Kidney (tissue), 14 donors: ENCODE results near the gene MYCBP2. TPM values are rescaled to one million over a fixed set of nuclear protein-coding genes. Genes with fewer than 3 reads are reported as not detected.

ENCODE experiments used
- DNase-seq, 5 donors: peaks; one replicate each; pipeline ENCODE4 v3.0.0-alpha.2; 2013 to 2020
- FAIRE-seq: peaks from 2 replicates; lab custom pipeline; 2012; peaks lifted over from hg19 to GRCh38; lab: Jason Lieb, UNC
- H3K27ac ChIP-seq, 2 donors: one replicate each; pipeline ENCODE4 v1.7.0; 2013; ENCODE audit warnings: low read depth in 2 of 2, low read length in 2 of 2, inconsistent platforms in 1 of 2
- H3K27me3 ChIP-seq: one replicate; pipeline ENCODE4 v1.7.1; 2013; ENCODE audit warnings: low read length, inconsistent platforms; ENCODE audit not compliant: control insufficient read depth, insufficient read depth
- H3K36me3 ChIP-seq, 3 donors: one replicate each; pipeline versions ENCODE4 v1.7.0 to v1.7.1; 2013; ENCODE audit warnings: low read length in 3 of 3, control low read depth in 1 of 3, inconsistent platforms in 1 of 3; ENCODE audit not compliant: insufficient read depth in 3 of 3, control insufficient read depth in 2 of 3
- H3K4me1 ChIP-seq, 3 donors: one replicate each; pipeline versions ENCODE4 v1.7.0 to v1.7.1; 2013; ENCODE audit warnings: low read length in 3 of 3, inconsistent platforms in 1 of 3, low read depth in 1 of 3; ENCODE audit not compliant: control insufficient read depth in 2 of 3, insufficient read depth in 2 of 3
- H3K4me3 ChIP-seq, 3 donors: one replicate each; pipeline versions ENCODE4 v1.7.0 to v1.8.1; 2013; ENCODE audit warnings: low read length in 3 of 3, control low read depth in 1 of 3, inconsistent platforms in 1 of 3
- H3K9ac ChIP-seq, 3 donors: one replicate each; pipeline versions ENCODE4 v1.7.0 to v1.7.1; 2013; ENCODE audit warnings: low read length in 3 of 3, control low read depth in 1 of 3, inconsistent platforms in 1 of 3
- H3K9me3 ChIP-seq, 3 donors: one replicate each; pipeline versions ENCODE4 v1.7.0 to v1.7.1; 2013; ENCODE audit warnings: low read length in 3 of 3, control low read depth in 1 of 3, inconsistent platforms in 1 of 3; ENCODE audit not compliant: control insufficient read depth in 2 of 3, insufficient read depth in 1 of 3
- intact Hi-C: fragments of 100-400 bp; cut with DNase I; formaldehyde crosslinking; loops from one replicate; pipeline ENCODE4 v1.11.1; 2022
- polyA plus RNA-seq: library from polyadenylated mRNA; stranded (reverse); fragments of 350-450 nt; fragmentation: Illumina TruSeq; extraction: RNeasy Lipid Tissue Mini Kit (QIAGEN cat#74804); gene quantifications from one replicate; pipeline ENCODE4 v1.2.3, GENCODE V29; 2014; ENCODE audit warnings: low read depth, low replicate concordance; ENCODE audit not compliant: insufficient read depth
- total RNA-seq: library from RNA; stranded (reverse); fragmentation: NEBNext Ultra II Directional; extraction: Animal tissue kit (Norgen Biotek cat#: 25700); gene quantifications from one replicate; pipeline ENCODE4 v1.2.1, GENCODE V29; 2021
- TF ChIP-seq, protein P1 (sequence below): IDR thresholded peaks from 3 replicates; pipeline ENCODE4 v1.5.1; 2012; ENCODE audit warnings: mild to moderate bottlenecking, moderate library complexity, borderline replicate concordance; ENCODE audit not compliant: insufficient read depth; ENCODE audit errors: extremely low read depth
- donor health status: control.
- donor health status: control.
- donor health status: control.
- donor health status: control.
- donor health status: control.
- donor health status: DM: yes; HTN: yes; CAD: no.
- donor health status: Normal renal cell carcinoma (clear cell type).

The MYCBP2 gene
- total and polyA plus RNA-seq, 2 donors from 2014 or later = 14.5 to 96.4 TPM

- Histone ChIP-seq H3K27ac (no peak overlapping the region), H3K27me3 (no peaks in the 10 kb centered on the region), H3K36me3 (peaks cover 2 to 11% (median 11%) of the 10 kb centered on the region in 3 donors), H3K4me1 (peaks cover 0 to 8% (median 3%) of the 10 kb centered on the region in 3 donors), H3K4me3 (no peak overlapping the region), H3K9me3 (no peaks in the 10 kb centered on the region), H3K9ac (no peak overlapping the region)
- FAIRE-seq = peak; percentile 92
- intact Hi-C loops = no loop called here
- TF ChIP-seq, protein P1, sequence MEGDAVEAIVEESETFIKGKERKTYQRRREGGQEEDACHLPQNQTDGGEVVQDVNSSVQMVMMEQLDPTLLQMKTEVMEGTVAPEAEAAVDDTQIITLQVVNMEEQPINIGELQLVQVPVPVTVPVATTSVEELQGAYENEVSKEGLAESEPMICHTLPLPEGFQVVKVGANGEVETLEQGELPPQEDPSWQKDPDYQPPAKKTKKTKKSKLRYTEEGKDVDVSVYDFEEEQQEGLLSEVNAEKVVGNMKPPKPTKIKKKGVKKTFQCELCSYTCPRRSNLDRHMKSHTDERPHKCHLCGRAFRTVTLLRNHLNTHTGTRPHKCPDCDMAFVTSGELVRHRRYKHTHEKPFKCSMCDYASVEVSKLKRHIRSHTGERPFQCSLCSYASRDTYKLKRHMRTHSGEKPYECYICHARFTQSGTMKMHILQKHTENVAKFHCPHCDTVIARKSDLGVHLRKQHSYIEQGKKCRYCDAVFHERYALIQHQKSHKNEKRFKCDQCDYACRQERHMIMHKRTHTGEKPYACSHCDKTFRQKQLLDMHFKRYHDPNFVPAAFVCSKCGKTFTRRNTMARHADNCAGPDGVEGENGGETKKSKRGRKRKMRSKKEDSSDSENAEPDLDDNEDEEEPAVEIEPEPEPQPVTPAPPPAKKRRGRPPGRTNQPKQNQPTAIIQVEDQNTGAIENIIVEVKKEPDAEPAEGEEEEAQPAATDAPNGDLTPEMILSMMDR = peak; percentile 45
- DNase-seq = peak in 1 of 5 donors; percentile 53
Measured at GRCh38 chr13:77002590-77003190, 324.2 kb downstream of the MYCBP2 start.

GRCh38 chr13:77001963-77002587 is 324.8 kb downstream of the MYCBP2 start:
- intact Hi-C loops = no loop called here
- no peaks in the 10 kb centered on the region for H3K9me3 ChIP-seq
- no peak overlapping the region for H3K4me3 ChIP-seq
- FAIRE-seq (no peak), DNase-seq (no peak)
- H3K27ac ChIP-seq = no peak overlapping the region
- H3K27me3 ChIP-seq = no peaks in the 10 kb centered on the region
- TF ChIP-seq, protein P1 = no peak
- no peak overlapping the region for H3K9ac ChIP-seq
- peaks cover 0 to 8% (median 3%) of the 10 kb centered on the region in 3 donors for H3K4me1 ChIP-seq
- peaks cover 2 to 11% (median 8%) of the 10 kb centered on the region in 3 donors for H3K36me3 ChIP-seq

DNA sequence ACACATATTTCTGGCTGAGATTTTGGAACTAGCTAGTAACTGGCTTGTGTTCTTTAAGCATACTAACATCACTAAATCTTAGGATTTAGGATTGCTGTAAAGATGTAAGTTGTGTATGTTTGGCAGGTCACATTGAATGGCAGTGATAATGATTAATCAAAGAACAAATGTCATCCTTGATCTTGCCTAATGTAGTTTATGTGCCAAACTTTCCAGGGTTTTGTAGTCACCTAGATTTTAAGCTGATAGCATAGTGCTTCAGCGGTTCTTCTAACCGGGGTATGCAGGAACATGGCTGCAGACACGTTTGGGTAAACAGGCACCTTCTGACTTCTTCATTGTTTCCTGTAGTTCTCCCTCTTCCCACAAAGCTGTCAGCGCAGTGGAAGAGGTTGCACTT is 325.4 kb downstream of the MYCBP2 start:
- Histone ChIP-seq H3K9me3 (no peaks in the 10 kb centered on the region), H3K36me3 (peaks cover 2 to 11% (median 8%) of the 10 kb centered on the region in 3 donors), H3K4me1 (peaks cover 0 to 8% (median 3%) of the 10 kb centered on the region in 3 donors), H3K27ac (no peak overlapping the region), H3K9ac (no peak overlapping the region), H3K27me3 (no peaks in the 10 kb centered on the region), H3K4me3 (no peak overlapping the region)
- TF ChIP-seq, protein P1 = no peak
- DNase-seq = no peak
- intact Hi-C loops = no loop called here
- no peak for FAIRE-seq
